Measurements from ENCODE around the gene ADAMTS12.

Gene ADAMTS12

GRCh38 chr5:33726422-33727165 is 165.2 kb downstream of the ADAMTS12 start:
- FAIRE-seq (peak; percentile 64), DNase-seq (ENCODE audit: insufficient read length, low spot score) (no peak)

GRCh38 chr5:33725806-33726205 is 166.0 kb downstream of the ADAMTS12 start:
- FAIRE-seq (no peak), DNase-seq (ENCODE audit: insufficient read length, low spot score) (no peak)

GRCh38 chr5:33721491-33722200 is 170.1 kb downstream of the ADAMTS12 start:
- DNase-seq (ENCODE audit: insufficient read length, low spot score) (no peak), FAIRE-seq (no peak)

GRCh38 chr5:33720176-33720575 is 171.6 kb downstream of the ADAMTS12 start:
- DNase-seq (ENCODE audit: insufficient read length, low spot score) (no peak), FAIRE-seq (peak; percentile 13)

- no peak for FAIRE-seq
- no peak for DNase-seq (ENCODE audit: insufficient read length, low spot score)
Measured at GRCh38 chr5:33719769-33720168, 172.0 kb downstream of the ADAMTS12 start.

- DNase-seq (ENCODE audit: insufficient read length, low spot score) (no peak), FAIRE-seq (no peak)
Measured at GRCh38 chr5:33715661-33716060, 176.1 kb downstream of the ADAMTS12 start.

- DNase-seq (ENCODE audit: insufficient read length, low spot score) (no peak), FAIRE-seq (no peak)
Measured at GRCh38 chr5:33713136-33713765, 178.5 kb downstream of the ADAMTS12 start.

GRCh38 chr5:33712664-33713063 is 179.1 kb downstream of the ADAMTS12 start:
- DNase-seq (ENCODE audit: insufficient read length, low spot score), result no peak
- peak; percentile 65 for FAIRE-seq

GRCh38 chr5:33711094-33711679 is 180.6 kb downstream of the ADAMTS12 start:
- no peak for FAIRE-seq
- no peak for DNase-seq (ENCODE audit: insufficient read length, low spot score)

- DNase-seq (ENCODE audit: insufficient read length, low spot score) (no peak), FAIRE-seq (peak; percentile 13)
Measured at GRCh38 chr5:33702867-33703266, 188.9 kb downstream of the ADAMTS12 start.

- DNase-seq (ENCODE audit: insufficient read length, low spot score), result no peak
- FAIRE-seq, result peak; percentile 46
Measured at GRCh38 chr5:33701951-33702350, 189.8 kb downstream of the ADAMTS12 start.

GRCh38 chr5:33701251-33701650 is 190.5 kb downstream of the ADAMTS12 start:
- DNase-seq (ENCODE audit: insufficient read length, low spot score), result no peak
- FAIRE-seq, result peak; percentile 31

GRCh38 chr5:33696411-33696810 is 195.4 kb downstream of the ADAMTS12 start:
- no peak for DNase-seq (ENCODE audit: insufficient read length, low spot score)
- no peak for FAIRE-seq

- FAIRE-seq (peak; percentile 13), DNase-seq (ENCODE audit: insufficient read length, low spot score) (no peak)
Measured at GRCh38 chr5:33692980-33693379, 198.8 kb downstream of the ADAMTS12 start.

- FAIRE-seq, result peak; percentile 31
- DNase-seq (ENCODE audit: insufficient read length, low spot score), result no peak
Measured at GRCh38 chr5:33691856-33692255, 199.9 kb downstream of the ADAMTS12 start.

- peak; percentile 21 for DNase-seq (ENCODE audit: insufficient read length, low spot score)
- peak; percentile 77 for FAIRE-seq
Measured at GRCh38 chr5:33690374-33691135, 201.2 kb downstream of the ADAMTS12 start.

GRCh38 chr5:33688526-33688925 is 203.3 kb downstream of the ADAMTS12 start:
- no peak for FAIRE-seq

GRCh38 chr5:33688066-33688465 is 203.7 kb downstream of the ADAMTS12 start:
- FAIRE-seq (peak; percentile 9), DNase-seq (ENCODE audit: insufficient read length, low spot score) (no peak)

More at GRCh38 chr5:33688526-33688925, 203.3 kb downstream of the ADAMTS12 start:
- DNase-seq (ENCODE audit: insufficient read length, low spot score), result no peak

- no peak for DNase-seq (ENCODE audit: insufficient read length, low spot score)
- FAIRE-seq, result no peak
Measured at GRCh38 chr5:33685873-33686755, 205.7 kb downstream of the ADAMTS12 start.

All from HTR-8/SVneo (cell line).